ENCODE results near the gene ST6GAL1.

Gene ST6GAL1

DNA sequence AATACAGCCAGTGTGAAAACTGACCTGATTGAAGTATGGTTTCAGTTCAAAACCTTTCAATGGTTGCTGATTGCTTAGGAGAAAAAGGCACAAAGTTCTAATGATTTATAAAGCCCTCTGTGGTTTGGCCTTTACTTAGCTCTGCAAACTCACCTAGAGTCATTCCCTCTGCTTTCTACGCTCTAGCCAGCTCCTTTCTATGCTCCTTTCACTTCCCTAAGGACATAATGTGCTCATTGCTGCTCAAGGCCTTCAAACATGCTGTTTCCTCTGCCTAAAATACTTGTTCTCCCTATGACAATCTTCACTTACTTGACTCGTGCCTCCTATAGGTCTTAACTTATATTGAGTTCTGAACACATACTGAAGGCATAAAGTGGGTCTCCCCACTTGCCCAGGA, 190.0 kb downstream of the ST6GAL1 start:
- no peak for DNase-seq (ENCODE audit: low spot score)
- in situ Hi-C loops (cut with MboI; ENCODE audit: low sequenced_read_pairs, unreplicated experiment) = no loop called here
- TF ChIP-seq, protein P1, sequence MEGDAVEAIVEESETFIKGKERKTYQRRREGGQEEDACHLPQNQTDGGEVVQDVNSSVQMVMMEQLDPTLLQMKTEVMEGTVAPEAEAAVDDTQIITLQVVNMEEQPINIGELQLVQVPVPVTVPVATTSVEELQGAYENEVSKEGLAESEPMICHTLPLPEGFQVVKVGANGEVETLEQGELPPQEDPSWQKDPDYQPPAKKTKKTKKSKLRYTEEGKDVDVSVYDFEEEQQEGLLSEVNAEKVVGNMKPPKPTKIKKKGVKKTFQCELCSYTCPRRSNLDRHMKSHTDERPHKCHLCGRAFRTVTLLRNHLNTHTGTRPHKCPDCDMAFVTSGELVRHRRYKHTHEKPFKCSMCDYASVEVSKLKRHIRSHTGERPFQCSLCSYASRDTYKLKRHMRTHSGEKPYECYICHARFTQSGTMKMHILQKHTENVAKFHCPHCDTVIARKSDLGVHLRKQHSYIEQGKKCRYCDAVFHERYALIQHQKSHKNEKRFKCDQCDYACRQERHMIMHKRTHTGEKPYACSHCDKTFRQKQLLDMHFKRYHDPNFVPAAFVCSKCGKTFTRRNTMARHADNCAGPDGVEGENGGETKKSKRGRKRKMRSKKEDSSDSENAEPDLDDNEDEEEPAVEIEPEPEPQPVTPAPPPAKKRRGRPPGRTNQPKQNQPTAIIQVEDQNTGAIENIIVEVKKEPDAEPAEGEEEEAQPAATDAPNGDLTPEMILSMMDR (IDR thresholded peaks at IDR 0.05; ENCODE audit: borderline replicate concordance, control extremely low read depth, extremely low read depth, insufficient read depth, missing control alignments) = no peak

- no peak for DNase-seq (ENCODE audit: low spot score)
- in situ Hi-C loops (cut with MboI; ENCODE audit: low sequenced_read_pairs, unreplicated experiment) = no loop called here
- TF ChIP-seq, protein P1 (IDR thresholded peaks at IDR 0.05; ENCODE audit: borderline replicate concordance, control extremely low read depth, extremely low read depth, insufficient read depth, missing control alignments) = no peak
Observed at GRCh38 chr3:187122261-187122660, 191.9 kb downstream of the ST6GAL1 start.

GRCh38 chr3:187125319-187126031, 195.1 kb downstream of the ST6GAL1 start:
- in situ Hi-C loops (cut with MboI; ENCODE audit: low sequenced_read_pairs, unreplicated experiment) = no loop called here
- peak; percentile 22 for DNase-seq (ENCODE audit: low spot score)
- TF ChIP-seq, protein P1 (IDR thresholded peaks at IDR 0.05; ENCODE audit: borderline replicate concordance, control extremely low read depth, extremely low read depth, insufficient read depth, missing control alignments) = no peak
